HG02973 (cell line): Measurements from ENCODE around the gene HBA1.
"Not testable (repeated sequence)": the region's sequence is repeated elsewhere in the genome, so short reads cannot be mapped to it uniquely, and the experiment has no call there.

ENCODE experiments used
- ATAC-seq: cut with Tn5 transposase; IDR thresholded peaks from one replicate; pipeline ENCODE4 v1.9.1; 2021; ENCODE audit warnings: moderate library complexity; ENCODE audit not compliant: unreplicated experiment

HBA1 gene

DNA sequence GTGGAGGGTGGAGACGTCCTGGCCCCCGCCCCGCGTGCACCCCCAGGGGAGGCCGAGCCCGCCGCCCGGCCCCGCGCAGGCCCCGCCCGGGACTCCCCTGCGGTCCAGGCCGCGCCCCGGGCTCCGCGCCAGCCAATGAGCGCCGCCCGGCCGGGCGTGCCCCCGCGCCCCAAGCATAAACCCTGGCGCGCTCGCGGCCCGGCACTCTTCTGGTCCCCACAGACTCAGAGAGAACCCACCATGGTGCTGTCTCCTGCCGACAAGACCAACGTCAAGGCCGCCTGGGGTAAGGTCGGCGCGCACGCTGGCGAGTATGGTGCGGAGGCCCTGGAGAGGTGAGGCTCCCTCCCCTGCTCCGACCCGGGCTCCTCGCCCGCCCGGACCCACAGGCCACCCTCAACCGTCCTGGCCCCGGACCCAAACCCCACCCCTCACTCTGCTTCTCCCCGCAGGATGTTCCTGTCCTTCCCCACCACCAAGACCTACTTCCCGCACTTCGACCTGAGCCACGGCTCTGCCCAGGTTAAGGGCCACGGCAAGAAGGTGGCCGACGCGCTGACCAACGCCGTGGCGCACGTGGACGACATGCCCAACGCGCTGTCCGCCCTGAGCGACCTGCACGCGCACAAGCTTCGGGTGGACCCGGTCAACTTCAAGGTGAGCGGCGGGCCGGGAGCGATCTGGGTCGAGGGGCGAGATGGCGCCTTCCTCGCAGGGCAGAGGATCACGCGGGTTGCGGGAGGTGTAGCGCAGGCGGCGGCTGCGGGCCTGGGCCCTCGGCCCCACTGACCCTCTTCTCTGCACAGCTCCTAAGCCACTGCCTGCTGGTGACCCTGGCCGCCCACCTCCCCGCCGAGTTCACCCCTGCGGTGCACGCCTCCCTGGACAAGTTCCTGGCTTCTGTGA lies at the start of gene HBA1:
Gene HBA1, plus strand, starts transcription at position 204 of the 906 bp plus-strand sequence. Its CDS starts 37 bp downstream, at position 241.
- not testable (repeated sequence) for ATAC-seq

DNA sequence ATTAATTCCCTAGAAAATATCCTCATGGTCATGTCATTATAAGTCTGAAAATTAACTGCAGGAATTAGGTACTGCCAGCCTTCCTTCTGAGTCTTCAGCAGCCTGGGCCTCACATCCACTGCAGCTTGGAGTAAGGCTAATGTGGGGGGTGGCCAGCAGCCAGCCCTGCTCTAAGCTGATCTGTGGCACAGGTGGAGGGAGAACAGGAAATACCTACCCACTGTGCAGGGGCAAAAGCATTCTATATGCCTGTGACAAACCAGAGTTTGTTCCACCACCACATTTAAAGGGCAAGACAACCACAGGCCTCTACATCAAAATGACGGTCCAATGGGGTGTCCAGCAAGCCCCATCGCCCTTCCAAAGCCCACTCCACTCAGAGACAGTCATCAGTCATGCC lies 47.4 kb upstream of the HBA1 start:
- ATAC-seq: no peak

DNA sequence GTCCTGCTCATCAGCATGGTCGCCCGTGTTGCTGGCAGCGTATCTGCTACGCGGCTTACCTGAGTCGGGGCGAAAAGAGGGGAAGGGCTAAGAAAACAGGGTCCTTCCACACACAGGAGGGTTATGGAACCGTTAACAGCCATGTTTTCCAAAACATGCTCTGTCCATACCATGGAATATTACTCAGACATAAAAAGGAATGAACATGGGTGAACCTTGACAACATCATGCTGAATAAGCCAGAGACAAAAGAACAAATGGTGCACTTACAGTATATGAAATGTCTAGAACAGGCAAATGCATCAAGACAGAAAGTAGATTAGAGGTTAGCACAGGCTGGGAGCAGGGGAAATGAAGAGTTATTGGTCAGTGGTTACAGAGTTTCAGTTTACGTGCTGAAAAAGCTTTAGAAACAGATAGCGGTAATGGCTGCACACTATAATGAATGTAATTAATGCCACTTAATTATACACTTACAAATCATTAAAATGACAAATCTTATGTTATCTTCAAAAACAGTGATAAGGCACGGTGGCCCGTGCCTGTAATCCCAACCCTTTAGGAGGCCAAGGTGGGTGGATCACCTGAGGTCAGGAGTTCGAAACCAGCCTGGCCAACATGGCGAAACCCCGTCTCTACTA lies 45.8 kb upstream of the HBA1 start:
- no peak for ATAC-seq

DNA sequence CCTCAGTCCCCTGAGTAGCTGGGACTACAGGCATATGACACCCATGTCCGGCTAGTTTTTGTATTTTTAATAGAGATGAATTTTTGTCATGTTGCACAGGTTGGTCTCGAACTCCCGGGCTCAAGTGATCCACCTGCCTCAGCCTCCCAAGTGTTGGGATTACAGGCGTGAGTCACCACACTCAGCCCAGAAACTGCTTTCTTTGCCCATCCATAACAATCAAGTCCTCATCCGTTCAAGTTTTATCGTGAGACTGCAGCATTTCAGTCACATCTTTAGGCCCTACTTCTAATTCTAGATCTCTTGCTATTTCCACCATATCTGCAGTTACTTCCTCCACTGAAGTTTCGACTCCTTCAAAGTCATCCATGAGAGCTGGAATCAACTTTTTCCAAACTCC lies 44.4 kb upstream of the HBA1 start:
- ATAC-seq: no peak

DNA sequence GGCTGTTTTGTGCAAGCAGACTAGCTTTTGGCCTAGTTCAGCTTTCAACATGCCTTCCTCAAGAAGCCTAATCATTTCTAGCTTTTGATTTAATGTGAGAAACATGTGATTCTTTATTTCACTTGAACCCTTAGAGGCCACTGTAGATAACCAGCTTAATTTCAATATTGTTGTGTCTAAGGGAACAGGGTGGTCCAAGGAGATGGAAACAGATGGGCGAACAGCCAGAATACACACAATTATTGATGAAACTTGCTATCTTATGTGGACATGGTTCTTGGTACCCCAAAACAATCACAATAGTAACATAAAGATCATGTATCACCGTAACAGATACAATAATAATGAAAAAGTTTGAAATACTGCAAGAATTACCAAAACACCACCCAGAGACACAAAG lies 42.8 kb upstream of the HBA1 start:
- ATAC-seq: no peak

DNA sequence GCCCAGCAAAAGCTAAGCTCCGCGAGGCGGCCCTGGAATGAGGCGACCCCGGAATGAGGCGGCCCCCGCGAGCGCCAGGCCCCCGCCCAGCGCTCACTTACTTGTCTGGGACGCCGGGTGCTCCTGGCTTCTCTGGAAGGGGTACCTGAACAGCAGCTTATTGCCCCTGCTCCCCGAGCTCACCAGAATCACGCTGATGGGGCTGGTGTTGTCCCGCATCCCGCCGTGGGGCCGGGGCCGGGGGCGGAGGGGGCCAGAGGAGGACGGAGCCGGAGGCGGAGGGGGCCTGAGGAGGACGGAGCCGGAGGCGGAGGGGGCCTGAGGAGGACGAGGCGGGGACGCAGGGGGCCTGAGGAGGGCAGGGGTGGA lies 38.4 kb upstream of the HBA1 start:
- no peak for ATAC-seq

DNA sequence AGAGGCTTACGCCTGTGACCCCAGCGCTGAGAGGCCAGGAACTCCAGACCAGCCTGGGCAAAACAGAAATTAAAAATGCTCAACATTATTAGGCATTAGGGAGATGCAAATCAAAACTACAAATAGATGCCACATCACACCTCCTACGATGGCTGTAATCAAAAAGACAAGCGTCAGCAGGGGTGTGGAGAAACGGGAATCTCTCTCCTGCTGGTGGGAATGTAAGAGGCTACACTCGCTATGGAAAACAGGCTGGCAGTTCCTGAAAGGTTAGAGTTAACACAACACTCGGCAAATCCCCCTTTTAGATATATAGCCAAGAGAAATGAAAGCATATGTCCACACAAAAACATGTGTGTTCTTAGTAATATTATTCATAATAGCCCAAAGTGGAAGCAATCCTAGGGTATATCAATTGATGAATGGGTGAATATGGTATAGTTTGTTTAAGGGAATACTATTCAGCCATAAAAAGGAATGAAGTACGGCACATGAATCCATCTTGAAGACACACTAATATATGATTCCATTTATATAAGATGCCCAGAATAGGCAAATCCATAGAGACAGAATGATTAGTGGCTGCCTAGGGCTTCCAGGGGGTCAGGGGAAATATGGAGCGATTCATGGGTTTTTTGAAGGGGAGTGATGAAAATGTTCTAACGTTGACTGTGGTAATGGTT lies 36.2 kb upstream of the HBA1 start:
- ATAC-seq: no peak

DNA sequence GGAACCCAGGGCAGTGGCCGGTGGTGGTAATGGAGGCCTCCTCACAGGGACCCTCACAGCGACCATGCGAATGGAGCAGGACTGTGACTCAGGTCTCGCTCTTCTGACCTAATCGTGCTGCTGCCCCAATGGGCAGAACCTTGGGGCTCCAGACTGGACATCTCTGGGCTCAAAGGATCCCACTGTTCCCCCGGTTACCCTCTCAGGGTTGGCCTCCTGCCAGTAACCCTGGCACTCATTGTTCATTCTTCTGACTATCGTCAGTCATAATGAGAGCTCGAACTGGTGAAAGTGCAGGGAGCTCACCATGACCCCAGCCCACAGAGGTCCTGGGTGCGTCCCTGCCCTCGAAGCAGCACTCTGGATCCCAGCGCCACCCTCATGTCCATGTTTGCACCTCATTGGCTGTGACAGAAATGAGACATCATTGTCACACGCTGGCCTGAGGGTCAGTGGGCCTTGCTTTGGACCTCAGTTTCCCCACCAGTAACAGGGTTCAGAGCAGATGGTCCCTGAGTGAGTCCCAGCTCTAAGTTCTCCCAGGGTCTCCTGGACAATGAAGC lies 34.0 kb upstream of the HBA1 start:
- ATAC-seq: no peak

DNA sequence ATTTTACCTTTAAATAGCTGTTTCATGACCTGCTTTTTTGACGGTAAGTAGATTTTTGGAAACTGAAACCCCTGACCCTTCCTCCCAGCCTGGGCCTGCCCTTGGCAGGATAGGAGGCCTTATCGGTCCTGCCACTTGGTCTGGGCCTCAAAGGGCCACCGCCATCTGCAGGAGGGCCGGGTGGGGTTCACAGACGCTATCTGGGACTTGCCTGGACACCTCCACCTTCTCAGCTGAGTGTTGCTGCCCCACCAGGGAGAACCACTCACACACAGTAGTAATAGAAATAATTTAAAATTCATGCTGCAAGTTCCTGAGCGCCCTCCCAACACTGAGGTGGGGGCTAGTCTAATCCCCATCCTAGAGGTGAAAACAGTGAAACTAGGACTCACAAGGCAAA lies 33.4 kb upstream of the HBA1 start:
- ATAC-seq: no peak

DNA sequence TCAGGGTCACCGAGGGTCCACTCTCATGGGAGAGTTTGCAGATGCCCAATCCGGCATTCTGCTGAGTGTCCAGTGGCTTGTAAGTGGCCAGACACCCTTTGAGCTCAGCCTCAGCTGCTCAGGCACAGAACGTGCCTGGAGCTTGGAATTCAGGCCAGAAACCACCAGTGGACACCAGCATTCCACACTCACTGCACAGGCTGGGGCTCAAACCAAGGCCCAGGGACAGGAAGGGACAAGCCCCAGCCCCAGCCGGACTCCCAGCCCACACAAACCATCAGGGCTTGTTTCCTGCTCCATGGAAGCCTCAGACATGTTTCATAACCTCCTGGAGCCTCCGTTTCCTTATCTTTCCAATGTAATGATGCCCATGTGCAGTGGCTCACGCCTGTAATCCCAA lies 33.0 kb upstream of the HBA1 start:
- ATAC-seq: no peak

DNA sequence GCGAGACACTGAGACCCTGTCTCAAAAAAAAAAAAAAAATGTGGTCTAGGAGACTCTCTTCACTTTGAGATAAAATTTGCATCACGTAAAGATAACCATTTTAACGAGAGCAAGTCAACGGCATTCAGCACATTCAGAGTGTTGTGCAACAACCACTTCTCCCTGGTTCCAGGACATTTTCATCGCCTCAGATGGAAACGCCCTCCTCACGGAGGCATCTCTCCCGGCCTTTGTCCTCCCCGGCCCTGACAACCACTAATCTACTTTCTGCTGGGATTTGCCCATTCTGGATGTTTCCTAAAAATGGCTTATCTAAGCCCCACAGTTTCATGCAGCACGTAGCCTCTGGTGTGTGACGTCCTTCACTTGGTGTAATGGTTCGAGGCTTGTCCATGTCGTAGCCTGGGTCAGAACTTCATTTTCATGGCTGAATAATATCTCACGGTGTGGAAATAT lies 31.7 kb upstream of the HBA1 start:
- ATAC-seq: no peak

DNA sequence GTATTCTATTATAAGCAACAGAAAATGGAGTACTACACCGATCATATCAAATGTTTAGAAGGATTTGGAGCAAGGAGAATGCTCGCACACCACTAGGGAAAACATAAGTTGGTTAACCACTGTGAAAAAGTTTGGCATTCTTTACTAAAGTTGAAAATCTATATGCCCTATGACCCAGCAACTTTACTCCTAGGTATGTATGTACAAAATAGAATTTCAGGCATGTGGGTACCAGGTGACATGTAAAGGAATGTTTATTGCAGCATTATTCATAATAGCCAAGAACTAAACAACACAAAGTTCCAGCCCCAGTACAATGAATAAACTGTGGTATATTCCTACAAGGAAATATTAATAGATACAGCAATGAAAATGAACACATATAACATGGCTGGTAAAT lies 29.8 kb upstream of the HBA1 start:
- no peak for ATAC-seq

DNA sequence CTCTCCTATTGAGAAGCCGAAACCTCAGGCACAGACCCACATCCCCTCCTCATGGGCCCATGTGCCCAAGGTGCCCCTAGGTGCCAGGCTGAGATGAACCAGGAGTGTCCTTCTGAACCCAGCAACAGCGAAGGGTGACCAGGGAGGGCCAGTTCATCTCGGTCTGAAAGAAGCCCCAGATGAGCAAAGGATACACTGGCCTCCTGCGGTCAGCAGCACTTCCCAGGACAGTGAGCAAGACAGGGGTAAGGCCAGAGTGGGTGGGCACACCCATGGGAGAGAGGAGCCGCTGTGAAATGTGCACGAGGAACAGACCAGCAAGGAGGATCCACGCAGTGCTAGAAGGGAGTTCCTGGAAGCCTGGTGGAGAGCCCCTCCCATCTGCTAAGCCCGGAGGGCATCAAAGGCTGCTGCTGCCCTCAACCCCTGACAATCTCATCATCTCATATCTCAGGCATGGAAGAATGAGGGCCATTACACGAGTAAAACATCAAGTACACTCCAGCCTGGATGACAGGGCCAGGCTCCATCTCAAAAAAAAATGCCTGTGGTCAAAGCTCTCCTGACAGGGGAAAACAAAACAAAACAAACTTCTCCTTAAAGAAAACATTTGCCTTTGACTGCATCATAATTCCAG lies 27.3 kb upstream of the HBA1 start:
- no peak for ATAC-seq

DNA sequence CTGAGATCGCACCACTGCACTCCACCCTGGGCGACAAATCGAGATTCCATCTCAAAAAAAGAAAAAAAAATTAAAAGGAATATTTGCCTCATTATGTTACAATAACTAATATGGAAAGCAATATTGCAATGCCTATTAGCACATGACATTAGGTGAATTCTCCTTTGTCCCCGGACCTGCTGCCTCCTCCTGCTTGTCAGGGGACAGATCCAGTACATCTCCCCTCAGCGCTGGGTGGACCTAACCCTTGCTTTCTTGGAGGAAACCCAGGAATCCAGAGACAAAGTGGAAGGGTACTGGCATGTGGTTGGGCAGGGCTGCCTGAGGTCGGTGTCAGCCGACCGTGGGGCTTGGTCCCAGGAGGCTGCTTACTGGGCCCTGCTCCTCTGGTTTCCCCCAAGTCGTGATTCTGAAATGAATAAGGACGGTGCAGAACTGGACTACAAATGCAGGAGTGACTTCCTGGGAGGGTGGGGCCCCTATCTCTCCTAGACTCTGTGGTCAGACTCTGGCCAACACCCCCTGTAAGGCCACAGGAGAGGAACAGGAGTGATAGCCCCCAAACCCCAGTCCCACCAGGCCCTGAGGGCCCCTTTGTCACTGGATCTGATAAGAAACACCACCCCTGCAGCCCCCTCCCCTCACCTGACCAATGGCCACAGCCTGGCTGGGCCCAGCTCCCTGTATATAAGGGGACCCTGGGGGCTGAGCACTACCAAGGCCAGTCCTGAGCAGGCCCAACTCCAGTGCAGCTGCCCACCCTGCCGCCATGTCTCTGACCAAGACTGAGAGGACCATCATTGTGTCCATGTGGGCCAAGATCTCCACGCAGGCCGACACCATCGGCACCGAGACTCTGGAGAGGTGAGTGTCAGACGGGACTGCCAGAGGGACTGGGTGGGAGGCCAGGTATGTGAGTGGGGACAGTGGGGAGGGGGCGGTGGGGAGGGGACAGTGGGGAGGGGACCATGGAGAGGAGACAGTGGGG lies 24.0 kb upstream of the HBA1 start, which contains the start of gene HBZ:
Gene HBZ, plus strand, starts transcription at position 504 of the 988 bp plus-strand sequence. Its CDS starts 266 bp downstream, at position 770.
- no peak for ATAC-seq

DNA sequence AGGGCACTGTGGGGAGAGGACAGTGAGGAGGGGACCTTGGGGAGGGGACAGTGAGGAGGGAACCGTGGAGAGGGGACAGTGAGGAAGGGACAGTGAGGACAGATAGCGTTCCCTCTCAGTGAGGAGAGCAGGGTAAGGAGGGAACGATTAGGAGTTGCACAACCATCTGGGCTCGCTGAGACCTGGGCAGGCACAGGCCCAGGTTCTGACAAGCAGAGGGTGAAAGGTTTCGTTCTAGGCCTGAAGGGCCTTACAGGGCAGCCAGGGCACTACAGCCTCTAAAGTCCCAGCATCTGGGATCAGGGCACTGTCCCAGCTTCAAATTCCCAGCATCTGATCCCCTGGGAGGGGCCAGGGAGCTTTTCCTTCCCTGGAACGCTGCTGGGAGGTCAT lies 23.4 kb upstream of the HBA1 start:
- not testable (repeated sequence) for ATAC-seq

DNA sequence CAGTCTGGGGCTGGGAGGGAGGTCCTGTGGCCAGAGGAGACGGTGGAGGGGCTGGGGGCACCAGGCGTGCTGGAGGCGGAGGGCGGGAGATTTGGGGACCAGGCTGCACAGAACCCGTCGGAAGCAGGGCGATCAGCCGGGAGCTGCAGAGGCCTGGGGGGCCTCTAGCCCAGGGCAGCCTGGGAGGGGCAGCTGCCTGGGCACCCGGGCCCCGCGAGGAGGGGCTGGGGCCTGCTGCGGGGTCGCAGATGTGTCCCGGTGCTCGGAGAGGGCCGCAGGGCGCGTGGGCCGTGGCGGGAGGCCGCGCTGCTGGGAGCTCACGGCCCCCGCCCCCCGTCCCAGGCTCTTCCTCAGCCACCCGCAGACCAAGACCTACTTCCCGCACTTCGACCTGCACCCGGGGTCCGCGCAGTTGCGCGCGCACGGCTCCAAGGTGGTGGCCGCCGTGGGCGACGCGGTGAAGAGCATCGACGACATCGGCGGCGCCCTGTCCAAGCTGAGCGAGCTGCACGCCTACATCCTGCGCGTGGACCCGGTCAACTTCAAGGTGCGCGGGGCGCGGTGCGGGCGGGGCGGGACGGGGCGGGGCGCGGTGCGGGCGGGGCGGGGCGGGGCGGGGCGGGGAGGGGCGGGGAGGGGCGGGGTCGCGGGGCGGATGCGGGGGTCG lies 22.8 kb upstream of the HBA1 start:
- ATAC-seq: not testable (repeated sequence)

DNA sequence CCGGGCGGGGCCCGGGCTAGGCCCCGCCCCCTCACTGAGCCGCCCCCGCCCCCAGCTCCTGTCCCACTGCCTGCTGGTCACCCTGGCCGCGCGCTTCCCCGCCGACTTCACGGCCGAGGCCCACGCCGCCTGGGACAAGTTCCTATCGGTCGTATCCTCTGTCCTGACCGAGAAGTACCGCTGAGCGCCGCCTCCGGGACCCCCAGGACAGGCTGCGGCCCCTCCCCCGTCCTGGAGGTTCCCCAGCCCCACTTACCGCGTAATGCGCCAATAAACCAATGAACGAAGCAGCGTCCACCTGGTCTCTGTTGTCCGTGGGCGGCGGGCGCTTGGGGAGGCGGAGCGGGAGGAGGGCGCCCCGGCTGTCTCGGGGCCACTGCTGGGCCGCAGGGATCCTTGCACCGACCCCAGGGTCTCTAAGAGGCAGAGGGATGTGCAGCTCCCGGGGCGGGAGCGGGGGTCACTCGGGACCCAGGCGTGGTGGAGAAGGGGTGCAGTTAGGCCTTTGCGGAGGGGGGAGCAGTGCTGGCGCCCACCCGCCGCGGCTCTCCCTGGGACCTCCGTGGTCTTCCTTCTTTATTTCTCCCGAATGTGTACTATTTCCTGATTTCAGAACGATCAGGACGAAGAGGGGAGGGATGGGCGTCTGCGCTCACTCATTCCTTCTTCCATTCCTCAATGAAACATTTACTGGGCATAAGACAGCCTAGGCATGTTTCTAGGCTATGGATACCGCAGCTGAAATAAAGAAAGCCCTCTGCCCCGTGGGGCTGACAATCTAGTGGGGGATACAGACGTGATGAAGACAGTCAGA lies 22.1 kb upstream of the HBA1 start:
- no peak for ATAC-seq

DNA sequence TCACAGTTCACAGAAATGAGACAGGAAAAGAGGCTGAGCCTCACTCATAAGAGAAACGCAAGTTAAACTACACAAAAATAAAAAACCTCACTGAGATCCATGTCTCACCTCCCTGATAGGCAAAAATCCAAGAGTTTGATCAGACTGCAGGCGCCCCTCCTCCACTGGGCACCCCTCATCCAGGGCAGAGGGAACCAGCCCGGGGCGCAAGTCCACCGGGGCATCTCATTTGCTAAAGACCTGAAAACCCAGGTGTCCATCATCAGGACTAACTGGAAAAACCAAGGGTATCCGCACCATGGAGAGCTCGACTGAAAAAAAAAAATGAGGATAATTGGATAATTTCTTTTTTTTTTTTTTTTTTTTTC lies 21.5 kb upstream of the HBA1 start:
- no peak for ATAC-seq
